NB4 (cell line): ENCODE data around the gene TM4SF5.
A peak's percentile ranks its signal among the peaks of the same experiment; 100 is the strongest.
"Not testable (repeated sequence)": the region's sequence is repeated elsewhere in the genome, so short reads cannot be mapped to it uniquely, and the experiment has no call there.

Experiments
- DNase-seq: peaks from one replicate; pipeline ENCODE4 v3.0.0; 2010; ENCODE audit warnings: low read depth
- H3K4me3 ChIP-seq: one replicate; pipeline ENCODE4 v1.5.1; 2011; ENCODE audit warnings: mild to moderate bottlenecking, low read depth, low read length, moderate library complexity
- MAX ChIP-seq: IDR thresholded peaks from 2 replicates; pipeline ENCODE4 v1.6.1; 2011; ENCODE audit warnings: low read depth, low read length
- MYC ChIP-seq: IDR thresholded peaks from 2 replicates; pipeline ENCODE4 v1.6.1; 2011; ENCODE audit warnings: low read depth, low read length
- POLR2A ChIP-seq: IDR thresholded peaks from 2 replicates; pipeline ENCODE4 v1.6.1; 2011; ENCODE audit warnings: mild to moderate bottlenecking; ENCODE audit not compliant: insufficient read length; ENCODE audit errors: extremely low read depth
- TF ChIP-seq, protein P1 (sequence below): IDR thresholded peaks from one replicate; pipeline ENCODE4 v1.5.1; 2012; ENCODE audit warnings: low read depth, low read length

The TM4SF5 gene

GRCh38 chr17:4827399-4827798, 55.7 kb downstream of the TM4SF5 start:
- no peak for DNase-seq
- no peak for TF ChIP-seq POLR2A
- no peak for TF ChIP-seq MAX
- TF ChIP-seq MYC = no peak
- TF ChIP-seq, protein P1, sequence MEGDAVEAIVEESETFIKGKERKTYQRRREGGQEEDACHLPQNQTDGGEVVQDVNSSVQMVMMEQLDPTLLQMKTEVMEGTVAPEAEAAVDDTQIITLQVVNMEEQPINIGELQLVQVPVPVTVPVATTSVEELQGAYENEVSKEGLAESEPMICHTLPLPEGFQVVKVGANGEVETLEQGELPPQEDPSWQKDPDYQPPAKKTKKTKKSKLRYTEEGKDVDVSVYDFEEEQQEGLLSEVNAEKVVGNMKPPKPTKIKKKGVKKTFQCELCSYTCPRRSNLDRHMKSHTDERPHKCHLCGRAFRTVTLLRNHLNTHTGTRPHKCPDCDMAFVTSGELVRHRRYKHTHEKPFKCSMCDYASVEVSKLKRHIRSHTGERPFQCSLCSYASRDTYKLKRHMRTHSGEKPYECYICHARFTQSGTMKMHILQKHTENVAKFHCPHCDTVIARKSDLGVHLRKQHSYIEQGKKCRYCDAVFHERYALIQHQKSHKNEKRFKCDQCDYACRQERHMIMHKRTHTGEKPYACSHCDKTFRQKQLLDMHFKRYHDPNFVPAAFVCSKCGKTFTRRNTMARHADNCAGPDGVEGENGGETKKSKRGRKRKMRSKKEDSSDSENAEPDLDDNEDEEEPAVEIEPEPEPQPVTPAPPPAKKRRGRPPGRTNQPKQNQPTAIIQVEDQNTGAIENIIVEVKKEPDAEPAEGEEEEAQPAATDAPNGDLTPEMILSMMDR = no peak
- H3K4me3 ChIP-seq = no peak overlapping the region

DNA sequence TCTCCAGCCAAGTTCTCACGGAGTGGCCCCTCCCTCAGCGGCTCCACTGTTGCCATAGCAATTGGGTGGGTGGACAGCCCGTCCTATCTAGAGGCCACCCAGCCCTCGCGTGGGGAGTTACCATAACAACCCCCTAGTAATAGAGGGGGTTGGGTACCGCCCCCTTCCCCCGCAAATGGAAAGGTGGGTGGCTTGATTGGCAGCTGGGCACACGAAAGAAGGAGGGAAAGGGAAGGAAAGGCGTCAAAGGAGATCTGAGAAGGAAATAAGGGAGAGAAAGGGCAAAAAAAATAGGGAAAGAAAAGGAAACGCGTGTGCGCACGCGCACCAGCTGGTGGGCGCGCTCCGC, 61.1 kb downstream of the TM4SF5 start:
- not testable (repeated sequence) for DNase-seq
- peak overlapping the region; percentile 58 for H3K4me3 ChIP-seq
